Activated CD8-positive, alpha-beta T cell treated with anti-CD3 and anti-CD28 coated beads for 36 hours (primary cell): ENCODE results near the gene AVEN. TPM values are rescaled to one million over a fixed set of nuclear protein-coding genes. Genes with fewer than 3 reads are reported as not detected.

Source experiments
- ATAC-seq: fragments of 200-7000 bp; cut with Tn5 transposase; one replicate; pipeline ENCODE4 v1.10.0; 2021; ENCODE audit warnings: mild to moderate bottlenecking, moderate library complexity
- CTCF ChIA-PET: fragments of 350-600 bp; sonication (Branson Sonifier 250); formaldehyde crosslinking; loops from one replicate; lab custom pipeline; 2021; ENCODE audit warnings: antibody characterized with exemption; lab: Charles Lee
- POLR2A ChIA-PET: fragments of 350-600 bp; sonication (Branson Sonifier 250); formaldehyde crosslinking; loops from one replicate; lab custom pipeline; 2021; ENCODE audit warnings: antibody characterized with exemption; lab: Charles Lee
- DNase-seq: peaks from one replicate; pipeline ENCODE4 v3.0.0-alpha.2; 2020
- H3K27ac Mint-ChIP-seq: one replicate; pipeline ENCODE4 v1.8.0; 2021; ENCODE audit warnings: mild to moderate bottlenecking, mixed read lengths
- H3K27me3 Mint-ChIP-seq: one replicate; pipeline ENCODE4 v1.8.0; 2021; ENCODE audit warnings: mixed read lengths
- H3K36me3 Mint-ChIP-seq: one replicate; pipeline ENCODE4 v1.8.0; 2021; ENCODE audit warnings: low read depth, mixed read lengths
- H3K4me1 Mint-ChIP-seq: one replicate; pipeline ENCODE4 v1.8.0; 2021; ENCODE audit warnings: low read depth, mixed read lengths
- H3K4me3 Mint-ChIP-seq: one replicate; pipeline ENCODE4 v1.8.0; 2021; ENCODE audit warnings: mild to moderate bottlenecking, moderate library complexity, mixed read lengths
- H3K9me3 Mint-ChIP-seq: one replicate; pipeline ENCODE4 v1.8.0; 2021; ENCODE audit warnings: mixed read lengths
- intact Hi-C: fragments of 100-400 bp; cut with micrococcal nuclease; formaldehyde crosslinking; loops from one replicate; pipeline ENCODE4 v1.10.0; 2022
- total RNA-seq, 2 experiments: library from RNA; stranded (reverse); gene quantifications; one replicate each; pipeline ENCODE4 v1.2.3, GENCODE V29; 2021
- TF ChIP-seq, protein P1 (sequence below): fragments of 200-600 bp; IDR thresholded peaks from one replicate; pipeline ENCODE4 v1.8.0; 2022; ENCODE audit warnings: antibody characterized with exemption, mild to moderate bottlenecking

The AVEN gene
- total RNA-seq, 2 experiments from 2014 or later = 8.8 to 13.0 TPM

- no peak overlapping the region for H3K4me3 Mint-ChIP-seq
- TF ChIP-seq, protein P1, sequence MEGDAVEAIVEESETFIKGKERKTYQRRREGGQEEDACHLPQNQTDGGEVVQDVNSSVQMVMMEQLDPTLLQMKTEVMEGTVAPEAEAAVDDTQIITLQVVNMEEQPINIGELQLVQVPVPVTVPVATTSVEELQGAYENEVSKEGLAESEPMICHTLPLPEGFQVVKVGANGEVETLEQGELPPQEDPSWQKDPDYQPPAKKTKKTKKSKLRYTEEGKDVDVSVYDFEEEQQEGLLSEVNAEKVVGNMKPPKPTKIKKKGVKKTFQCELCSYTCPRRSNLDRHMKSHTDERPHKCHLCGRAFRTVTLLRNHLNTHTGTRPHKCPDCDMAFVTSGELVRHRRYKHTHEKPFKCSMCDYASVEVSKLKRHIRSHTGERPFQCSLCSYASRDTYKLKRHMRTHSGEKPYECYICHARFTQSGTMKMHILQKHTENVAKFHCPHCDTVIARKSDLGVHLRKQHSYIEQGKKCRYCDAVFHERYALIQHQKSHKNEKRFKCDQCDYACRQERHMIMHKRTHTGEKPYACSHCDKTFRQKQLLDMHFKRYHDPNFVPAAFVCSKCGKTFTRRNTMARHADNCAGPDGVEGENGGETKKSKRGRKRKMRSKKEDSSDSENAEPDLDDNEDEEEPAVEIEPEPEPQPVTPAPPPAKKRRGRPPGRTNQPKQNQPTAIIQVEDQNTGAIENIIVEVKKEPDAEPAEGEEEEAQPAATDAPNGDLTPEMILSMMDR = no peak
- H3K36me3 Mint-ChIP-seq = no peaks in the 10 kb centered on the region
- peaks cover 3% of the 10 kb centered on the region for H3K4me1 Mint-ChIP-seq
- intact Hi-C loops = loop anchor here (10.0 kb wide), 2 partner anchors 520 to 860 kb away; partner anchors contain the start of gene GOLGA8B
- CTCF ChIA-PET = interaction anchor here (0.8 to 1.2 kb wide), 2 partner anchors 16 to 146 kb away, joined by 3 read pairs; partner anchors contain the start of gene KATNBL1
- no peak for ATAC-seq
- DNase-seq = no peak
- H3K27ac Mint-ChIP-seq = no peak overlapping the region
- H3K9me3 Mint-ChIP-seq = no peaks in the 10 kb centered on the region
- POLR2A ChIA-PET = no interaction called here
- H3K27me3 Mint-ChIP-seq = no peaks in the 10 kb centered on the region
Measured at GRCh38 chr15:34064438-34064837, 25.4 kb upstream of the AVEN start.

DNA sequence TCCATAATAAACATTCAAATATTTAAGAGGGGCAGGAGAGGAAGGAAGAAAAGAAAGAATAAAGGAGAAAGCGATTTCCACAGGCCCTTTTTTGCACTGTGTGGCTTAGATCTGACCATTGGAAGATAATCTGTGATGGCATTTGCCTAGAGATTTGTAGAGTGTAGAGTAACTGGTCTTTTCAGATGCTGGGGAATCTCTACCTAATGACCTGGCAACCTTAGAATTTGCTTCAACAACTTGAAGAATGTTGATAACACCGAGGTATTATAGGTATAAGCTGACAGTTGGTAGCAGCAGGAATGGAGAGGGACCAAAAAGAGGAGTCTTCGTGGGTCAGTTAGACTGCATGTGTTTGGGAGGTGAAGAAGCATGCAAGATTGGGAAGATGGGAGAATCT lies 20.9 kb upstream of the AVEN start:
- DNase-seq = no peak
- H3K36me3 Mint-ChIP-seq = no peaks in the 10 kb centered on the region
- H3K4me3 Mint-ChIP-seq = no peak overlapping the region
- no peaks in the 10 kb centered on the region for H3K9me3 Mint-ChIP-seq
- no peak for ATAC-seq
- H3K27ac Mint-ChIP-seq = no peak overlapping the region
- TF ChIP-seq, protein P1 = no peak
- peaks cover 3% of the 10 kb centered on the region for H3K4me1 Mint-ChIP-seq
- ChIA-PET CTCF (interaction anchor here (1.1 to 4.1 kb wide), 3 partner anchors 9 to 306 kb away, joined by 3 to 60 read pairs (median 5); partner anchors contain the start of gene KATNBL1), POLR2A (no interaction called here)
- no peaks in the 10 kb centered on the region for H3K27me3 Mint-ChIP-seq
- intact Hi-C loops = loop anchor here (10.0 kb wide), 2 partner anchors 525 to 865 kb away; partner anchors contain the start of gene GOLGA8B

- POLR2A ChIA-PET = no interaction called here
- H3K4me1 Mint-ChIP-seq = peaks cover 3% of the 10 kb centered on the region
- no peaks in the 10 kb centered on the region for H3K9me3 Mint-ChIP-seq
- CTCF ChIA-PET = interaction anchor here (0.6 to 1.1 kb wide), 3 partner anchors 9 to 150 kb away, joined by 3 to 5 read pairs (median 4); partner anchors contain the start of gene KATNBL1
- H3K27me3 Mint-ChIP-seq = no peaks in the 10 kb centered on the region
- no peak overlapping the region for H3K27ac Mint-ChIP-seq
- no peak overlapping the region for H3K4me3 Mint-ChIP-seq
- intact Hi-C loops = no loop called here
- no peaks in the 10 kb centered on the region for H3K36me3 Mint-ChIP-seq
- no peak for DNase-seq
- TF ChIP-seq, protein P1 = no peak
- ATAC-seq = no peak
Measured at GRCh38 chr15:34059476-34059875, 20.5 kb upstream of the AVEN start.

GRCh38 chr15:34056911-34057310 lies 17.9 kb upstream of the AVEN start:
- Mint-ChIP-seq H3K27me3 (no peaks in the 10 kb centered on the region), H3K36me3 (no peaks in the 10 kb centered on the region), H3K4me3 (no peak overlapping the region), H3K27ac (no peak overlapping the region), H3K9me3 (peaks cover 2% of the 10 kb centered on the region), H3K4me1 (peaks cover 2% of the 10 kb centered on the region)
- POLR2A ChIA-PET = no interaction called here
- no peak for ATAC-seq
- intact Hi-C loops = no loop called here
- CTCF ChIA-PET = interaction anchor here (0.9 to 1.5 kb wide), 2 partner anchors 152 to 154 kb away, joined by 3 to 7 read pairs; partner anchors contain the start of gene KATNBL1
- TF ChIP-seq, protein P1 = no peak
- no peak for DNase-seq

- intact Hi-C loops = no loop called here
- ChIA-PET CTCF (no interaction called here), POLR2A (interaction anchor here (0.6 kb wide), 1 partner anchor 158 kb away, joined by 3 read pairs; no protein-coding TSS in a partner anchor)
- ATAC-seq (no peak), DNase-seq (no peak)
- TF ChIP-seq, protein P1 = no peak
- H3K27me3 Mint-ChIP-seq = no peaks in the 10 kb centered on the region
- peaks cover 8% of the 10 kb centered on the region for H3K9me3 Mint-ChIP-seq
- no peak overlapping the region for H3K4me3 Mint-ChIP-seq
- H3K36me3 Mint-ChIP-seq = peaks cover 6% of the 10 kb centered on the region
- no peak overlapping the region for H3K27ac Mint-ChIP-seq
- H3K4me1 Mint-ChIP-seq = no peaks in the 10 kb centered on the region
Measured at GRCh38 chr15:34055868-34056595, 17.0 kb upstream of the AVEN start.
